ENCODE data around the gene TMEM132A.

- TF ChIP-seq CTCF (IDR thresholded peaks at IDR 0.05) (no peak), EP300 (IDR thresholded peaks at IDR 0.05) (no peak), POLR2A (IDR thresholded peaks at IDR 0.05) (no peak)
These were observed 13.4 kb upstream of the TMEM132A start for GRCh38 chr11:60910711-60911380.

All from gastroesophageal sphincter (tissue), 3 donors.